ENCODE data around the gene FAF2.
"Not testable (repeated sequence)": the region's sequence is repeated elsewhere in the genome, so short reads cannot be mapped to it uniquely, and the experiment has no call there.

The FAF2 gene

DNA sequence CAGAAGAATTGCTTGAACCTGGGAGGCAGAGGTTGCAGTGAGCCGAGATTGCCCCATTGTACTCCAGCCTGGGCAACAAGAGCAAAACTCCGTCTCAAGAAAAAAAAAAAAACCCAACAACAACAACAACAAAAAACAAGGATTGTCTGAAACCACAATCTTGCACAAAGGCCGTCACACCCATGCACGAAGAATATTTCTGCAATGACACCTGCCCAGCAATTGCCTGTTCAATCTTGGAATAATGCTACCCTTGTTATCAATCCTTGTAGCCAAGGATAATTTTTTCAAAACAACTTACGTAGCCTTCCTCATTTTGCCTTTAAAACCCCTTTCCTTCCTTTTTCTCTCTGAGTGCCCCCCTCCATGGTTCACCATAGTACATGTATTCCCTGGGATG is 28.1 kb upstream of the FAF2 start:
- DNase-seq = no peak

DNA sequence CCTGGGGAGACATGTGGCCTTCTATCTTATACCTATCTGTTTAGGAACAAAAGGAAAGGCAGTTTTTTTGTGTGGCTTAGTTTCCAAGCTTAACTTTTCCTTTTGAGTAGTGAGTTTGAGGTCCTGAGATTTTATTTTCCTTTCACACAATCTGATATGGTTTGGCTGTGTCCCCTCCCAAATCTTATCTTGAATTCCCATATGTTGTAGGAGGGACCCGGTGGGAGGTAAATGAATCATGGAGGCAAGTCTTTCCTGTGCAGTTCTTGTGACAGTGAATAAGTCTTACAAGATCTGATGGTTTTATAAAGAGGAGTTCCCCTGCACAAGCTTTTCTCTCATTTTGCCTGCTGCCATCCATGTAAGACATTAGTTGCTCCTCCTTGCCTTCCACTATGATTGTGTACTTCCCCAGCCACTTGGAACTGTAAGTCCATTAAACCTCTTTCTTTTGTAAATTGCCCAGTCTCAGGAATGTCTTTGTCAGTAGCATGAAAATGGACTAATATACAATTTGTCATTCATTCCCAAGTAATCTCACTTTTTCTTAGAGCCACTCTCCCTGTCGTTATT is 27.1 kb upstream of the FAF2 start:
- DNase-seq = no peak

DNA sequence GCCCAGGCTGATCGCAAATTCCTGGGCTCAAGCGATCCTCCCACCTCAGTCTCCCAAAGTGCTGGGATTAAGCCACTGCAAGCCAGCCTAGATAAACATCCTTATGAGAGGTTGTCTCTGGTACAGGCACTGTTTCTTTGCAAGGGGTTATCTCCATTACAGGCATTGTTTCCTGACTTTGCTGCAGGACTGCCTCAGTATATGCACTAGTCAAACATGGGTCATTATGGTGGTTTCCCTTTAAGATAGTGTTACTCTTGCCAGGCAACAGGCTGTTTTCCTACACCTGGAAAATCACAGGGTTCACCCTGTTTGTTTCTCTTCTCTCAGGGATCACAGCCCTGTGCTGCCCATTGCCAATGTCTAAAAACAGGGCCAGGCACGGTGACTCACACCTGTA is 24.0 kb upstream of the FAF2 start:
- DNase-seq = no peak

DNA sequence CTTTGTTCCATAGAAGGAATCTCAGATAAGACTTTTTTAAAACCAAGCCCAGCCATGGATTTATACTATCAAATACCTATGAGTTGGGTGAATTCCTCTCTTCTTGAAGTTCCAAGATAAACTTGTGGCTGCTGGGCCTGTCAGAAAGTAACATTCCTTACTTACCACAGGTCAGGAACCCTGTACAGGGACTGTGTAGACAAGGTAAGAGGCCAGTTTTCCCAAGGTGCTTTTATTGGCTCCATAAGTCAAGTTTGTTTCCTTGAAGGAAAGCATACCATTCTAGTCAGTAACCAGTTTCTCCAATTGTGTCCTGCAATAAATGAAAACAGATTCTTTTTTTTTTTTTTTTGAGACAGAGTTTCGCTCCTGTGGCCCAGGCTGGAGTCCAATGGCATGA is 23.0 kb upstream of the FAF2 start:
- no peak for DNase-seq

DNA sequence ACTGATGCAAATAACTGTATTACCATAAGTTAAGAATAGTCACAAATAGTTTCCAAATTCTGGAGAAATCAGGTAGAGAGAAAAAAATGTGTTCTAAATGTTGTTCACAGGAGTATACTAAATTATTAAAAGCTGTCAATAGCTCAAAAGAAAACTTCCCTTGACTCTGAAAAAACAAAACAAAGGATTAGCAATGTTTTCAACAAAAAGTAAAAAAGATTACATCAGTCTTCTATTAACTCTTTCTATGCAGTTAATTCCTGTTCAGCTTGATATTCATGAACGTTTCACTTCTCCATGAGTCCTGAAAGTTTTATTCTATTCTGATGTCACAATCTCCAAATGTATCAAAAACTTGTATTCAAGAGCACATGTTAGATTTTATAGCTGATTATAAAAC is 22.4 kb upstream of the FAF2 start:
- DNase-seq = no peak

DNA sequence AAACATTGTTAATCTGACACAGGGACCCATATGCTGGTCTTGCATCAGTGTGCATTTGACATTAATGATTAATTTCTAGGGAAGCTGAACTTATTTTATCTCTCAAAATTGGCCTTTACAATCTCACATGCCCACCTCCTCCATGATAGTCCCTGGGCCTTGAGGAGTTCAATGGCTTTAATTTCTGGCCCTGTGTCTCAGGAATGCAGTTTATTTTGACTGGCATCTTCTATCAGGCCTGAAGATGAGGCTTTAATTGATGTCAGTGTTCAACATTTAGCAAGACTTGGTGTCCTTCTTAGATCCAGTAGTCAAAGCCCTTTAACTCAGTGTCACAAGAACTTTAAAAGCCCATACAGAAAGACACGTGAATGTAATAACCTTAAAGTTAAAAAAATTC is 21.3 kb upstream of the FAF2 start:
- no peak for DNase-seq

DNA sequence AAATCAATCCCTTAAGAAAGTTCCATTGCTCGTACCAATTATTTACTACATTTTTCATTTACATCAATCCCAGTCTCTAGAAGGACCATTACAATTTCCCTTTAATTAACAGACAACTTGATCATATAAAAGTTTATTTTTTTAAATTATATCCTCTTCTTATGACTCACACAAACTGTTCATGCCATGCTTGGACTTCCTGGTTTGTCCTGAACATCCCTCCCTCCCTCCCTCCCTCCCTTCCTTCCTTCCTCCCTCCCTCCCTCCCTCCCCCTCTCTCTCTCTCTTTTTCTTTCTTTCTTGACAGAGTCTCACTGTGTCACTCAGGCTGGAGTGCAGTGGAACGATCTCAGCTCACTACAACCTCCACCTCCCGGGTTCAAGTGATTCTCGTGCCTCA is 20.2 kb upstream of the FAF2 start:
- no peak for DNase-seq

DNA sequence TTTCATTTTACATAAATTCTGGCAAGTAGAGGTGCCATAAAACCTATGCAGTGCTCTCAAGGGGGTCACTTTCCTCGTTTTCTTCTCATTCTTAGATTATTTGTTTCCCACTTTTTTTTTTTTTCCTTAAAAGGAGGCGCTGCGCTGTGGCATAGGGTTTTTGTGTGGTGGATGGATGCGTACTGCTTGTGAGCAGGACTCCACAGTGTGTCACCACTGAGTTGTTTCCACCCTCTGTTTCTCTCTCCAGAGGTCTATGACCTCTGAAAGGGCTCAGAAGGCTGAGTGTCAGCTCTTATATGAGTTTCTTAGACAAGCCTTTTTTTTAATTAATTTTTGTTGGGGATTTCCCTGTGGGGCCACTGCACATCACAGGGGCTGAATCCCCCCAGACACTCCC is 18.2 kb upstream of the FAF2 start:
- DNase-seq = no peak

DNA sequence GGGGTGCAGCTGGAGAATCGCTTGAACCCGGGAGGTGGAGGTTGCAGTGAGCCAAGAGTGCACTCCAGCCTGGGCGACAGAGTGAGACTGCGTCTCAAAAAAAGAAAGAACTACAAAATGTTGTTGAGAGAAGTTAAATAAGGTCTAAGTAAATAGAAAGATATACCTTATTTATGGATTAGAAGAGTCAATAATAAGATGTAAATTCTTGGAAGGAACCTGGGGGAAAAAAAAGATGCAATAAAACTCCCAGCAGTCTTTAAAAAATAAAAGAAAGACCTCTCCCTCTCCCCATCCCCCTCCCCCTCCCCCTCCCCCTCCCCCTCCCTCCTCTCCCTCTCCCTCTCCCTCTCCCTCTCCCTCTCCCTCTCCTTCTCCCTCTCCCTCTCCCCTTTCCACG is 15.5 kb upstream of the FAF2 start:
- no peak for DNase-seq

DNA sequence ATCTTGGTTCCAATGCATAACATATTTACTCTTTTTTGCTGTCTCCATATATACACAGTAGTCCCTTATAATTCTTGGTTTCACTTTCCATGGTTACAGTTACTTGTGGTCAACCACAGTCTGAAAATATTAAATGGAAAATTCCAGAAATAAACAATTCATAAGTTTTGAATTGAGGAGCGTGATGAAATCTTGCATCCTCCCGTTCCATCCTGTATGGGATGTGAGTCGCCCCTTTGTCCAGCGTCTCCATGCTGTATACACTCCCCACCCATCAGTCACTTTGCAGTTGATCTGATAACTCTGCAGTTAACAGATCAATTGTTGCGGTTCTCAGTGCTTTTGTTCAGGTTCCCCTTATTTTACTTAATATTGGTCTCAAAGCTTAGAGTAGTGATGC is 11.5 kb upstream of the FAF2 start:
- no peak for DNase-seq

DNA sequence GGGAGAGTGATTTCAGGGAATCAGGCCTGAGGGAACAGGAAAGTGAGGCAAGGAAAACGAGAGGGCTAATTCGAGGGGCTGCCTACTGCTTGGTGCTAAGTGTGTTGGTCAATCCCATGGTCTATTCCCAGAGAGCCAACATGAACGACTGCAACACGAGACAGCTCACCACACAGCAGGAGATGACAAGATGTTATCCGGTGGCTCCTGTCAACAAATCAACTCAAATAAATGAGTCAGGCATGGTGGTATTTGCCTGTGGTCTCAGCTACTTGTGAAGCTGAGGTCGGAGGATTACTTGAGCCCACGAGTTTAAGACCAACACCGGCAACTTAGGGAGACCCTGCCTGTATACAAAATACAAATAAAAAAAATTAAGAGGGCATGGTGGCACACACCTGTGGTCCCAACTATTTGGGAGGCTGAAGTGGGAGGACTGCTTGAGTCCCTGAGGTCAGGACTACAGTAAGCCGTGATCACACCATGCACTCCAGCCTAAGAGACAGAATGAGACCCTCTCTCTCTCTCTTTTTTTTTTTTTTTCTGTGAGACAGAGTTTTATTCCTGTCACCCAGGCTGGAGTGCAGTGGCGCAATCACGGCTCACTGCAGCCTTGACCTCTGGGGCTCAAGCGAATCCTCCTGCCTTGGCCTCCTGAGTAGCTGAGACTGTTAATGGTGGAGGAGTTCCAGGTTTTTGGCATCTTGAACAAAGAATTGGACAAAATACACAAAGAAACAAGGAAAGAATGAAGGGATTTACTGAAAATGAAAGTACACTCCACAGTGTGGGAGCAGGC is 9.0 kb upstream of the FAF2 start:
- DNase-seq = no peak

DNA sequence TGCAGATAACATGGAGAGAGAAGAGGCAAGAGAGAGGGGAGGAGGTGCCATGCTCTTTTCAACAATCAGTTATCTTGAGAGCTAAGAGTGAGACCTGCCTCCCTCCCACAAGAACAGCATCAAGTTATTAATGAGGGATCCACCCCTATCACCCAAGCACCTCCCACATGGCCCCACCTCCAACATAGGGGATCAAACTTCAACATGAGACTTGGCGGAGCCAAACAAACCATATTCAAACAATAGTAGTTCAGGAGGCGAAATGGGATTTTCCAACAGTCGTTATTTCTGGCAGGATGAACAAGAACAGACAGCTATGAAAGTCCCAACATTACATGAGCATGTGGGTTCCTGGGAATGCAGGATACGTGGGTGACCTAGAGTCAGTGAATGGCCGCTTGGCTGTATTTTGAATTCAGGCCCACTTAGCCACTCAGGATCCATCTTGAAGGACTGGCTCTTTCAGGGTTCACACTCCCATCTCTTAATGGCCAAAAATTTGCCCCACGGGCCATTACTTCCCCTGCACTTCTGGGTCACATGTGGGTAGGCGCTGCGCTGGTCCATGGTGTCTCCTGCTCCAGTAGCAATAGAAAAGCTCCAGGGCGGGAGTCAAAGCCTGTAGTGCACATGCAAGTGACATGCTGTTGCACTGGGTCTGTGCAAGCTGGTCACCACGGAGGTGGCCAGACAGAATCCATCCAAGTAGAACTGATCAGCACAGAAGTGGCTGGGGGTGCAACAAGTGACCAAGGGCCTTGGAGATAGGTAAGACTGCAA is 7.1 kb upstream of the FAF2 start:
- no peak for DNase-seq

DNA sequence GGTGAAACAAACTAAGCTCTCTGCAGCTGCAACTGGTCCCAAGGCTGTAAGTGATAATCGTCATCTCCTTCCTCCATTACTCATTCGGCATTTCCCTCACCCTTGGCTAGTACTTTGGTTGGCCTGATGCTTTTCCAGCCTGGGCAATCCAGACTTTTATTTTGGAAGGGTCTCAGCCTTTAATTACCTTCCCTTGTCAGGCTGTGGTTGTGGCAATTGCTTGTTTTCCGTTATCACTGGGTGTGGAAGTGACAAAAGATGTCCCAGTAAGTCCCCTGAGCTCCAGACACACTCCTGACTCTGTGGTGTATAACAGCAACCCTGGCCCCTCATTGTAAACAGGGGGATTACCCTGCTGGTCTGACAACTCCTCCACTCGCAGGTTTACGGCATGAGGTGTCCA is 6.3 kb upstream of the FAF2 start:
- no peak for DNase-seq

DNA sequence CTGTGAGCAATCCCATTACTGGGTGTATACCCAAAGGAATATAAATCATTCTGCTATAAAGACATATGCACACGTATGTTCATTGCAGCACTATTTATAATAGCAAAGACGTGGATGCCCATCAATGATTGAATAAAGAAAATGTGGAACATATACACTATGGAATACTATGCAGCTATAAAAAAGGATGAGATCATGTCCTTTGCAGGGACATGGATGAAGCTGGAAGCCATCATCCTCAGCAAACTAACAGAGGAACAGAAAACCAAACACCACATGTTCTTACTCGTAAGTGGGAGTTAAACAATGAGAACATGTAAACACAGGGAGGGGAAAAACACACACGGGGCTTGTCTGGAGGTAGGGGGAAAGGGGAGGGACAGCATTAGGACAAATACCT is 5.3 kb upstream of the FAF2 start:
- DNase-seq = not testable (repeated sequence)

DNA sequence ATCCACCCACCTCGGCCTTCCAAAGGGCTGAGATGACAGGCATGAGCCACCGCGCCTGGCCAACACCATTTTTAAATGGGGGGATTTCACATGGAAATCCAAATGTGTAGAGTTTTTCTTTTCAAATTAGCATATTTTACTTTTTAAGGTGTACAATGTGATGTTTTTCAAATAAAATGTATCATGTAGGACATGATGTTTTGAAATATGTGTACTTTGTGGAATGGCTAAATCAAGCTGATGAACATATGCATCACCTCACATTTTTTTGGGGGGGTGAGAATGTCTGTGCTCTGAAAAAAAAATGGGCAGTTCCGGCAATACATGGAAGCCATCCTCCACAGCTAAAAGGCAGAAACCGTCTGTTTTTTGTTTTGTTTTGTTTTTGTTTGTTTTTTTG is 3.4 kb upstream of the FAF2 start:
- no peak for DNase-seq

DNA sequence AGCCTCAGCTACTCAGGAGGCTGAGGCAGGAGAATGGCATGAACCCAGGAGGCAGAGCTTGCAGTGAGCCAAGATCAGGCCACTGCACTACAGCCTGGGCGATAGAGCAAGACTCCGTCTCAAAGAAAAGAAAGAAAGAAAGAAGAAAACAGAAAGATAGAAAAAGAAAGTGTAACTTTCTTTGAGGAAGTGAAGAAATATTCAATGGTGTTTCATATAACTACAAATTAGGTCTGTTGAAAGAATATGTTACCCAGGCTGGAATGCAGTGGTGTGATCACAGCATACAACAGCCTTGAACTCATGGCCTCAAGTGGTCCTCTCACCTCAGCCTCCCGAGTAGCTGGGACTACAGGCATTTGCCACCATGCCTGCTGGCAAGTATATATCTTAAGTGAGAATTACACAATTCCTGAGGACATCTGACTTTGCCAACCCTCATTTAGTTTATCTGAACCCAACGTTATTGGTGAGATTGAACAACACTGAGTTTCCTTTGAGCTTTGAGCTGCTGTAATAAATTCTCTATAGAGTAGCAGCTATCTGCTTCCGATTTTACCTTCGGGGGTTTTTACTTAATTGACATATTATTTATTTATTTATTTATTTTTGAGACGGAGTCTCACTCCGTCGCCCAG is 2.0 kb upstream of the FAF2 start:
- no peak for DNase-seq

DNA sequence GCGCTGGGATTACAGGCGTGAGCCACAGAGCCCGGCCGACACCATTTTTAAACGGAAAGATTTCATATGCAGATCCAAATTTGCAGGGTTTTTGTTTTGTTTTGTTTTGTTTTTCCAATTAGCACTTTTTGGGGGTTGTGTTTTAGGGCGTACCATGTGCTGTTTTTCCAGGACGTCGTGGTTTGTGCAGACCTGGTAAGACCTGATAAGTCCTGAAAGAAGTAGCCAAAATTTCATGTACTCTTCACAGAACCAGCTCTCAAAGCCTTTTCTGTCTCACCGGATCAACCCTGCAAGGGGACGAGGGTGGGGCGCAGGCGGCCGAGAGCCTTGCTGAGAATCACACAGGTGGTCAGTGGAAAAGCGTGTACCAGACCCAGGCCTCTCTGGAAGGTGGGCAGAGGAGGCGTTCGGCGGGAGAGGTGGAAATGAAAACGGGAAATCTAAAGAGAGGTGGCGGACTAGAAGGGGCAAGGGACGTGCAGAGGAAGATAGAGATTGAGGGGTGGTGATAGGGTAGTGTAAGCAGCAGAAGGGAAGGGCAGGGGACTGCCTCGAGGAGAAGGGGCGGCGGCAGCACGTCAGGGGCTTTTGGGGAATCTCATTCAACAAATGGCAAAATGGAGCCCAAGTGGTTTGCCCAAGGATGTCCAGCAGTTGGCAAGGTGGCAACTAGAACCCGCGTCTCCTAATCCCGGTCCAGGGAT is 1.1 kb upstream of the FAF2 start:
- no peak for DNase-seq

DNA sequence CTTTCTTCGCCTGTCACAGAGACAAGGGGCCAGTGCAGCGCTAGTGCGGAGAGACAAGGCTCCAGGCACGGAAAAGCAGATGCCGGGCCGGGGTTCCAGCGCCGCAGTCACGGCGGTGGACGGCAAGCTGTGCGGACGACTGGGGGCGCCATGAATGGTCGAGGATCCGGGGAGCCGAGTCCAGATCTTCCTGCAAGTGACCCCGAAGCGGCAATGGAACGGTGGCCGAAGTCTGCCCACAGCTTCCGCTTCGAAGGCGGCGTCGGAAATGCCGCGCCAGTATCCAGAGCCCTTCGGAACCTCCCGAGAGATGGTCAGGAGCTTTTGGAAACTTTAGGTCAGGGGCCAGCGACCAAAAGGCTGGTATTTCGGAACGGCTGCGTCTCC is 601 bp upstream of the FAF2 start:
- DNase-seq = no peak

DNA sequence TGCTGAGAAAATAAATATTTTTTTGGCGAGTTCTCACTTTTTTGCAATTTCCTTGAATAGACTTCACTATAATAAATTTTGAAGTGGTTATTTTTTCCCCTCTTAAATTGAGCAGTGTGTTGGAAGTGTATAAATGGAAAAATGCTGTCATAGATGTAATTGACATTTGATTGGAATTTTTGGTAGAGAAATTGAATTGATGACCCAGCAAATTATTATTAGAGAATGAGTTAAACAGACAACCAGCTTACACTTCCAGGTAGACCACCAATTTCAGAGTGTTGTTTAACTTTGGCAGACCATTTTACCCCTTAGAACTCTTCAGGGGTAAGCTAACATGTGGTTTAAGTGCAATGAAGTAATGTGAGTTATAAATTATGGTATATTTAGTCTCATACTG is 1.9 kb downstream of the FAF2 start:
- DNase-seq = no peak

DNA sequence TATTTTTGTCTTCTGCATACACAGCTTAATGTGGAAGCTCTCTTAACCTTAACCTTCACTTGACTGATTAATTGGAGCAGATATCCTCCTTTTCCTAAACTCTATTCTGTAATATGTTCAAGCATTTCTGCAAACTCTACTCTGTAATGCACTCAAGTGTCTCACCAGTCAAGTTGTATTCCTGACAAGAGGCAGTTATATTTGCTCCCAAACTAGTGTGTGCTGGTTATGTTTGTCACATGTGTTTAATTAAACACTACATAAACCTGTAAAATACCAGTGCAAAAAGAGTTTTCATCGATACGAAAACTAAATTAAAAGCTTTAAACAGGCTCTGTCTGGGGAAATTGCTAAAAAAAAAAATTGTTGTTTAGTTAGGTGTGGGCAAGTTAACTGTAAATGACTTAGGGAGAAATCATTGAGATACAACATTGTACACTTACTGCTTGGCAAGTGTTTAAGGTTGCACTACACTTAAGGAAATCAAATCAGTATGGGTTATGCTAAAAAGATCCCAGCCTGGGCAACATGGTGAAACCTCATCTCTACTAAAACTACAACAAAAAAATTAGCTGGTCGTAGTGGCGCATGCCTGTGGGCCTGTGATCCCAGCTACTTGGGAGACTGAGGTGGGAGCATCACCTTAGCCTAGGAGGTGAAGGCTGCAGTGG is 6.7 kb downstream of the FAF2 start:
- DNase-seq = no peak

DNA sequence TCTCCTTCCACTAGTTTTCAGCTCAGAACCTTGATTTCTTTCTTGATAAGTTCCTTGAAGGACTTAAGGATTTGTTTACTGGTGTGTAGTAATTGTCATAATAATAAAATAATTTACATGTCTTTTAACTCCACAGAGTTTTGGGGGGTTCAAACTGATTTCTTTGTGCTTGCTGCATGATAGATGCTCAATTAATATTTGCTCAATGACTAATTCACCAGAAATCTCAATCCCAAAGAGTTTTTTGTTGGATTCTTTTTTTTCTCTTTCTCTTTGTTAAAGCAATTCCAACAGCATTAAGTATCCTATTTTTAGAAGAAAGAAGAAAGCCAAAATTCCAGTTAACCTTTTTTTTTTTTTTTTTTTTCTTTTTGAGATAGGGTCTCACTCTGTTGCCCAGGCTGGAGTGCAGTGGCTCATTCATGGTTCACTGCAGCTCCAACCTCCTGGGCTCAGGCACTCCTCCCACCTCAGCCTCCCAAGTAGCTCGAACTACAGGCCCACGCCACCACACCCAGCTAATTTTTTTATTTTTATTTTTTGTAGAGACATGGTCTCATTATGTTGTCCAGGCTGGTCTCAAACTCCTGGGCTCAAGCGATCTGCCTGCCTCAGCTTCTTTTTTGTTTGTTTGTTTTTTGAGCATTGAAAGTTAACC is 10.8 kb downstream of the FAF2 start:
- DNase-seq = no peak

DNA sequence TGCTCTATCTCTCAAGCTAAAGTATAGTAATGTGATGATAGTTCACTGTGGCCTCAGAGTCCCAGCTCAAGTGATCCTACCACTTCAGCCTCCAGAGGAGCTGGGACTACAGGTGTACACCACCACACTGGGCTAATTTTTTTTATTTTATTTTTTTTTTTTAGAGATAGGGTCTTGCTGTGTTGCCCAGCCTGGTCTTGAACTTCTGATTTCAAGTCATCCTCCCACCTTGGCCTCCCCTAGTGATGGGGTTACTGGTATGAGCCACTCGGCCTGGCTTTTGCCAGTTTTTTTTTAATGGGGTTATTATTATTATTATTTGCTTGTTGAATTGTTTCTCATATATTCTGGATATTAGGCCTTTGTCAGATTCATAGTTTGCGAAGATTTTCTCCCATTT is 13.2 kb downstream of the FAF2 start:
- DNase-seq = no peak
